SHP77 (cell line): ENCODE measurements around the gene IQCM.
A peak's percentile ranks its signal among the peaks of the same experiment; 100 is the strongest.

Experiments
- DNase-seq, 2 experiments: peaks; one replicate each; lab custom pipeline; 2025; lab: John Stamatoyannopoulos, UW

Gene IQCM

GRCh38 chr4:149815743-149816142 is at the start of gene IQCM:
TSS of gene IQCM (minus strand) at chr4:149815843. CDS start at chr4:149742691, 73,152 bp downstream.
- no peak for DNase-seq

- no peak for DNase-seq
These were observed 41.8 kb upstream of the IQCM start for GRCh38 chr4:149857446-149857845.

- peak; percentile 14 to 56 for DNase-seq
These were observed 30.1 kb upstream of the IQCM start for GRCh38 chr4:149845743-149846142.

- DNase-seq, result no peak
These were observed 26.0 kb upstream of the IQCM start for GRCh38 chr4:149841686-149842085.

- DNase-seq, result no peak
These were observed 22.4 kb upstream of the IQCM start for GRCh38 chr4:149838036-149838435.

GRCh38 chr4:149836546-149836945 is 20.9 kb upstream of the IQCM start:
- DNase-seq, result no peak

GRCh38 chr4:149835280-149835679 is 19.6 kb upstream of the IQCM start:
- no peak for DNase-seq

- no peak for DNase-seq
These were observed 16.1 kb upstream of the IQCM start for GRCh38 chr4:149831656-149832208.

- DNase-seq, result no peak
These were observed 15.2 kb upstream of the IQCM start for GRCh38 chr4:149830823-149831222.

- DNase-seq, result no peak
These were observed 9.7 kb upstream of the IQCM start for GRCh38 chr4:149825336-149825735.

- no peak for DNase-seq
These were observed 8.2 kb upstream of the IQCM start for GRCh38 chr4:149823769-149824221.

GRCh38 chr4:149801416-149801815 is 14.2 kb downstream of the IQCM start:
- no peak for DNase-seq

GRCh38 chr4:149799546-149799945 is 16.1 kb downstream of the IQCM start:
- no peak for DNase-seq

- DNase-seq, result no peak
These were observed 19.3 kb downstream of the IQCM start for GRCh38 chr4:149796381-149796780.

GRCh38 chr4:149795256-149795655 is 20.4 kb downstream of the IQCM start:
- no peak for DNase-seq

- no peak for DNase-seq
These were observed 21.3 kb downstream of the IQCM start for GRCh38 chr4:149794352-149794751.

- DNase-seq, result no peak
These were observed 22.2 kb downstream of the IQCM start for GRCh38 chr4:149793459-149793858.

- DNase-seq, result no peak
These were observed 23.8 kb downstream of the IQCM start for GRCh38 chr4:149791851-149792250.

- no peak for DNase-seq
These were observed 25.3 kb downstream of the IQCM start for GRCh38 chr4:149790172-149790907.

- DNase-seq, result no peak
These were observed 27.3 kb downstream of the IQCM start for GRCh38 chr4:149788300-149788699.

- DNase-seq, result no peak
These were observed 29.8 kb downstream of the IQCM start for GRCh38 chr4:149785696-149786431.

GRCh38 chr4:149784018-149784417 is 31.6 kb downstream of the IQCM start:
- no peak for DNase-seq

- no peak for DNase-seq
These were observed 34.5 kb downstream of the IQCM start for GRCh38 chr4:149781150-149781549.
